IPS-15b (cell line): Measurements from ENCODE around the gene LRRC39.

Experiments used
- H3K27me3 ChIP-seq: one replicate; pipeline ENCODE4 v1.6.1; 2013; ENCODE audit warnings: low read length; ENCODE audit not compliant: control insufficient read depth, insufficient read depth
- H3K36me3 ChIP-seq: one replicate; pipeline ENCODE4 v1.6.1; 2013; ENCODE audit warnings: low read length; ENCODE audit not compliant: control insufficient read depth, insufficient read depth
- H3K4me1 ChIP-seq: one replicate; pipeline ENCODE4 v1.6.1; 2013; ENCODE audit warnings: mild to moderate bottlenecking, low read length; ENCODE audit not compliant: control insufficient read depth, insufficient read depth
- H3K4me3 ChIP-seq: one replicate; pipeline ENCODE4 v1.5.1; 2013; ENCODE audit warnings: low read depth, low read length
- H3K9ac ChIP-seq: one replicate; pipeline ENCODE4 v1.6.1; 2013; ENCODE audit warnings: low read depth, mild to moderate bottlenecking, low read length
- H3K9me3 ChIP-seq: one replicate; pipeline ENCODE4 v1.6.1; 2013; ENCODE audit warnings: mild to moderate bottlenecking, low read length; ENCODE audit not compliant: control insufficient read depth, insufficient read depth

Gene LRRC39

GRCh38 chr1:100146958-100147357, 31.1 kb downstream of the LRRC39 start:
- Histone ChIP-seq H3K27me3 (no peaks in the 10 kb centered on the region), H3K4me1 (no peaks in the 10 kb centered on the region), H3K4me3 (no peak overlapping the region), H3K9ac (no peak overlapping the region), H3K9me3 (no peaks in the 10 kb centered on the region), H3K36me3 (no peaks in the 10 kb centered on the region)

GRCh38 chr1:100145116-100145515, 32.9 kb downstream of the LRRC39 start:
- Histone ChIP-seq H3K4me3 (no peak overlapping the region), H3K27me3 (no peaks in the 10 kb centered on the region), H3K36me3 (peaks cover 2% of the 10 kb centered on the region), H3K4me1 (no peaks in the 10 kb centered on the region), H3K9me3 (no peaks in the 10 kb centered on the region), H3K9ac (no peak overlapping the region)

DNA sequence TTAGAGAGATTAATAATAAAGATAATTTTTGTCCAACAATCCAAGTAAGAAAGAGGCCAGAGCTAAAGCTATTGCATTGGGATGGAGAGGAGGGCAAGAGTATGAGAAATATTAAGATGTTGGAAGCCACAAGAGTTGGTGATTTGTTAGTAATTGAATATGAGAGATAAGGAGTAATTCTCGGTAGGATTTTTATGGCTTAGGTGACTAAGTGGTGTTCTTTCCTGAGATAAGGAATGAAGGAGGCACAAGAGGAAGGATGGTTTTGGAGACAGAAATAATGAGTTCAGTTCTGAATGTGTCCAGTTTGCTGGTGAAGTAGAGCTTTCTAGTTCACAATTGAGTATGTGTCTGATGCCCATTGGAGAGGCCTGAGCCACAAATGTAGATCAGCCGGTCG, 35.7 kb downstream of the LRRC39 start:
- H3K27me3 ChIP-seq: no peaks in the 10 kb centered on the region
- H3K4me3 ChIP-seq: no peak overlapping the region
- H3K4me1 ChIP-seq: no peaks in the 10 kb centered on the region
- no peak overlapping the region for H3K9ac ChIP-seq
- H3K9me3 ChIP-seq: no peaks in the 10 kb centered on the region
- peaks cover 4% of the 10 kb centered on the region for H3K36me3 ChIP-seq

DNA sequence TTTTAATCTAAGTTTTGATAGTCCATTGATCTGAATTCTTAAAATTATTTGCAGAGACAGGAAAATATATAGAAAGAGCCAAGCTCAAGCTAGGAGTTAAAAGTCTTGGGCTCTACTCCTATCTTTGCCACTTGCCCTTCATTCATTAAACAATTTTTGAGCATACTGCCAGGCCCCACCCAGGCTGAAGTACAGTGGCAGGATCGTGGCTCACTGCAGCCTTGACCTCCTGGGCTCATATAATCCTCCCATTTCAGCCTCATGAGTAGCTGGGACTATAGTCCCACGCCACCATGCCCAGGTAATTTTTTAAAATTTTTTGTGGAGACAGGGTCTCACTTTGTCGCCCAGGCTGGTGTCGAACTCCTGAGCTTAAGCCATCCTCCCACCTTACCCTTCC, 36.9 kb downstream of the LRRC39 start:
- no peaks in the 10 kb centered on the region for H3K9me3 ChIP-seq
- peaks cover 4% of the 10 kb centered on the region for H3K36me3 ChIP-seq
- H3K4me3 ChIP-seq: no peak overlapping the region
- no peaks in the 10 kb centered on the region for H3K27me3 ChIP-seq
- no peak overlapping the region for H3K9ac ChIP-seq
- no peaks in the 10 kb centered on the region for H3K4me1 ChIP-seq

- Histone ChIP-seq H3K4me1 (no peaks in the 10 kb centered on the region), H3K9ac (no peak overlapping the region), H3K27me3 (no peaks in the 10 kb centered on the region), H3K4me3 (no peak overlapping the region), H3K36me3 (peaks cover 4% of the 10 kb centered on the region), H3K9me3 (no peaks in the 10 kb centered on the region)
These were observed 40.5 kb downstream of the LRRC39 start for GRCh38 chr1:100137602-100138001.

- Histone ChIP-seq H3K27me3 (no peaks in the 10 kb centered on the region), H3K9ac (no peak overlapping the region), H3K9me3 (no peaks in the 10 kb centered on the region), H3K36me3 (no peaks in the 10 kb centered on the region), H3K4me1 (peaks cover 3% of the 10 kb centered on the region), H3K4me3 (no peak overlapping the region)
These were observed 43.2 kb downstream of the LRRC39 start for GRCh38 chr1:100134872-100135271.

DNA sequence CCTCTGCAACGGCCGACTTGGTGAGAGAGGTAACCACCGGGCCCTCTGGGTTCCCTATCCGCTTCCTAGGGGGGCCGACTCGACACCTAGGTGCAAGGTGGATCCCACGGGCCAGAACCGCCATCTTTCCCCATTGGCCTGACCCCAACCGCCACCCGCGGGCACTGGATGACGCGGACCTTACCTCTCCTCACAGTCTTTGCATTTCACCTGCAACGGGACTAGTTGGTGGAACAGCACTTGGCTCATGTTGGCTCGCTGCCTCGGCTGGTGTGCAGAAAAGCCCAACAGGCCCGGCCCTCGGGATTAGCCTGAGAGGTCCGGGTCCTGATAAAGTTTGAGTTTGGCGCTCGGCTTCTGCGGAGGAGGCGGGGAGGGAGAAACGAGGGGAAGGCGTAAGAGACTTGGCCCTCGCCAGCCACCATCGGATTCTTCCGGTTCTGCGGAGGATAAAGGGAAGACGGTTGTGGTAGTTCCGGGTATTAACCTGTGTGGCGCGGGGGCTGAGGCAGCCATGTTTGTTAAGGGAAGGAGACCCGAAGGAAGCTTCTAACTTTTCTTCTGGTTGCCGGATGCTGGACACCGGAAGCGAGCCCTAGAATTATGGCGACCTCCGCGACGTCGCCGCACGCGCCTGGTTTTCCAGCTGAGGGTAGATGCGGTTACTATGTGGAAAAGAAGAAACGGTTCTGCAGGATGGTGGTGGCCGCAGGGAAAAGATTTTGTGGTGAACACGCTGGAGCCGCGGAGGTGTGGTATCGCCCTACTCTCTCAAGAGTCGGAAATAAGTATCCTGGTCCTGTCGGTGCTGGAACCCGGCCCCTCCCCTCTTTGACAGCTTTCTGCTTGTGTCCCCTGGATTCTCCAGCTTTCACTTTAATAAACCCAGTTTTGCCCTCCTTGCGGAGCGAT, 45.2 kb downstream of the LRRC39 start, which contains the start of the genes SASS6 and TRMT13:
Gene SASS6, minus strand, starts transcription at position 365 of the 912 bp plus-strand sequence. Its CDS starts 116 bp downstream, at position 249.
Gene TRMT13, plus strand, starts transcription at position 598 of the 912 bp plus-strand sequence. Its CDS starts 6 bp downstream, at position 604.
- Histone ChIP-seq H3K4me3 (peak within 1 kb of the TSS; percentile 99), H3K4me1 (peaks cover 3% of the 10 kb centered on the region), H3K9me3 (no peaks in the 10 kb centered on the region), H3K27me3 (no peaks in the 10 kb centered on the region), H3K36me3 (no peaks in the 10 kb centered on the region), H3K9ac (peak within 1 kb of the TSS; percentile 96)

GRCh38 chr1:100131623-100132022, 46.4 kb downstream of the LRRC39 start:
- Histone ChIP-seq H3K9me3 (no peaks in the 10 kb centered on the region), H3K36me3 (no peaks in the 10 kb centered on the region), H3K4me3 (peak overlapping the region; percentile 99), H3K4me1 (peaks cover 3% of the 10 kb centered on the region), H3K27me3 (no peaks in the 10 kb centered on the region), H3K9ac (peak overlapping the region; percentile 96)

DNA sequence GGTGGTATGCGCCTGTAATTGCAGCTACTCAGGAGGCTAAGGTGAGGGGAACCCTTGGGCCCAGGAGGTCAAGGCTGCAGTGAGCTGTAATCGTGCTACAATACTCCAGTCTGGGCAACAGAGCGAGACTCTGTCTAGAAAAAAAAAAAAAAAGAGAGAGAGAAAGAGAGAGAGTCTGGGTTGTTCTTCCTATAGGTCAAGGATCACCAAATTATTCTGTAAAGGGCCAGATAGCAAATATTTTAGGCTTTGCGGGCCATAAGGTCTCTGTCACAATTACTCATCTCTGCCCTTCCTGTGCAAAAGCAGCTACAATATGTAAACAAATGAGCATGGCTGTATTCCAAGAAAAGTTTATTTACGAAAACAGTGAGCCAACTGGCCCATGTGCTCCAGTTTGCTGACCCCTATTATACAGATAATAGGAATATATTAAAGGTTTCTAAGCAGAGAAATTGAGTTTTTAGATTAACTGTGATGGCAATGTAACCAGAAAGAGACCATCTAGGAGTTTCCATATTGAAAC, 47.4 kb downstream of the LRRC39 start:
- H3K9ac ChIP-seq: no peak overlapping the region
- H3K9me3 ChIP-seq: no peaks in the 10 kb centered on the region
- H3K27me3 ChIP-seq: no peaks in the 10 kb centered on the region
- no peak overlapping the region for H3K4me3 ChIP-seq
- no peaks in the 10 kb centered on the region for H3K36me3 ChIP-seq
- H3K4me1 ChIP-seq: peaks cover 3% of the 10 kb centered on the region

DNA sequence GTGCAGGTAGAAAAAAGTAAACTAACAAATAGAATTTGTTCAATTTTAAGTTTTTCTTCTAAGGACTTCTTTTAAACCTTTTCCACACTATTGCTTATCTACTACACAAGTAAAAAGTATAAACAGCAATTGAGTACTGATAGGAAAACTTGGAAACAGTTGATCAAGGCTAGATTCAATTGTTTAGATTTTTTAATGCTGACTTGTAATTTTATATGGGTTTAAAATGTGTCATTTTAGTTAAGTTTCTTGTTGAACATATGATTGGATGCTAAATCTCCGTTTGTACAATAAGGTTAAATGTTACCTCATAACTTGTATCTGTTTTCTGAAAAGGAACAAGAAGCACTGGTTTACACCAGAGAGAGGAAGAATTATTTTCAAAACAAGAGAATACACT, 50.8 kb downstream of the LRRC39 start:
- Histone ChIP-seq H3K36me3 (peaks cover 4% of the 10 kb centered on the region), H3K4me1 (peaks cover 5% of the 10 kb centered on the region), H3K9ac (no peak overlapping the region), H3K9me3 (no peaks in the 10 kb centered on the region), H3K27me3 (no peaks in the 10 kb centered on the region), H3K4me3 (no peak overlapping the region)

DNA sequence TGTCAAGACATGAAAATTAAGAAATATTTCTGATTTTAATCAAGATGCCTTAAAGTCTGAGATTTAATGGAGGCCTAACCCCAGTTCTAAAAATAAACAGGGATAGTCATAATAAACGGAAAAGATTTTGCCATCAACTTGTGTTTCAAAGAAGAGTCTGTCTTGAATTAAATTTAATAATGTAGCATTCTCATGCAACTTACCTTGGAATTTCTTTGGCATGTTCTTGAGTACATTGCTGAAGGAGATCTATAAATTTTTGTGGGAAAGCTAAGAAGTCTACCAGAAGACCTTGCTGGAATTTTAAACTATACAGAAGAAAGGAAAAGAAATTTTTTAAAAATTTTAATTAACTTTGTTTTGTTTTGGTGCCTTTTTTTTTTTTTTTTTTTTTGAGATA, 55.9 kb downstream of the LRRC39 start:
- H3K4me3 ChIP-seq: no peak overlapping the region
- peaks cover 6% of the 10 kb centered on the region for H3K36me3 ChIP-seq
- H3K9me3 ChIP-seq: no peaks in the 10 kb centered on the region
- H3K4me1 ChIP-seq: peaks cover 2% of the 10 kb centered on the region
- no peak overlapping the region for H3K9ac ChIP-seq
- H3K27me3 ChIP-seq: no peaks in the 10 kb centered on the region

GRCh38 chr1:100115524-100115923, 62.5 kb downstream of the LRRC39 start:
- no peak overlapping the region for H3K9ac ChIP-seq
- H3K27me3 ChIP-seq: no peaks in the 10 kb centered on the region
- H3K4me1 ChIP-seq: no peaks in the 10 kb centered on the region
- H3K9me3 ChIP-seq: no peaks in the 10 kb centered on the region
- peaks cover 2% of the 10 kb centered on the region for H3K36me3 ChIP-seq
- no peak overlapping the region for H3K4me3 ChIP-seq
